Activated naive CD4-positive, alpha-beta T cell treated with Interleukin-2 at 50 U/mL for 16 hours (primary cell): ENCODE data around the gene FCER2.
"Not testable (repeated sequence)": the region's sequence is repeated elsewhere in the genome, so short reads cannot be mapped to it uniquely, and the experiment has no call there.

Experiments
- DNase-seq: peaks from one replicate; pipeline ENCODE4 v3.0.0-alpha.2; 2020

FCER2 gene, protein sequence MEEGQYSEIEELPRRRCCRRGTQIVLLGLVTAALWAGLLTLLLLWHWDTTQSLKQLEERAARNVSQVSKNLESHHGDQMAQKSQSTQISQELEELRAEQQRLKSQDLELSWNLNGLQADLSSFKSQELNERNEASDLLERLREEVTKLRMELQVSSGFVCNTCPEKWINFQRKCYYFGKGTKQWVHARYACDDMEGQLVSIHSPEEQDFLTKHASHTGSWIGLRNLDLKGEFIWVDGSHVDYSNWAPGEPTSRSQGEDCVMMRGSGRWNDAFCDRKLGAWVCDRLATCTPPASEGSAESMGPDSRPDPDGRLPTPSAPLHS

DNA sequence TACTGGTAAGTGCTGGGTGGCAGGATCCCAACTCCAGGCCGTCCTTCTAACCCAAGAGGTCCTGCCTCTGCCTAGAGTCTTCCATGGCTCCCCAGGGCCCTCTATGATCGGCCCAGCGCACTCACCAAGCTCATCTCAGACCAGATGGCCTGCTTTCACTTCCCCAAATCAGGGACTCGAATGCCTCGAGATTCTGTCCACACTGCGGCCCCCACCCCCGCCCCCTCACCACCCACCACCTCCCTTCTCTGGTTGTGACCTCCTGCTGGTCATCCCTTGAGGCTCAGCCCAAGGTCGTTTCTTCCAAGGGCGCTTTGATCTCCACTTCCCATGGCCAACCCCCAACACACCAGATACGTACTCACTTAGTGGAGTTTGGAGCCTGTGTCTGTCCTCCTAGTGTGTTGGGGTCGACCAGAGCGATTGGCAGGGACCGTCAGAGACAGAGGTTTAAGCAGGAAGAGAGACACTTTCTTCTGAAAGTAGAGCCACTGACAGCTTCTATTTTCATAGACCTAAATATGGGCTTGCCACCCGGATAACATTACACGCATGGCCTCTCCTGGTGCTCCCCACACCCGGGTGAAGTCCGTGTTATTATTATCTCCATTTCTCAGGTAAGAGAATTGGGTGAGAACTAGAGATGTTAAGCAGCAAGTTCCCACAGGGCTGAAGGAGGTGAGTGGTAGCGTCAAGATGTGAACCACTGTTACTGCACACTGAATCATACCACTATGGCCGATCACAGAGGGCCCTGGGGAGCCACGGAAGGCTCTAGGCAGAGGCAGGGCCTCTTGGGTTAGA is at the start of gene FCER2:
Gene FCER2, minus strand, starts transcription at position 478 of the 804 bp plus-strand sequence. CDS start 2,371 bp downstream, outside the sequence.
- DNase-seq: no peak

DNA sequence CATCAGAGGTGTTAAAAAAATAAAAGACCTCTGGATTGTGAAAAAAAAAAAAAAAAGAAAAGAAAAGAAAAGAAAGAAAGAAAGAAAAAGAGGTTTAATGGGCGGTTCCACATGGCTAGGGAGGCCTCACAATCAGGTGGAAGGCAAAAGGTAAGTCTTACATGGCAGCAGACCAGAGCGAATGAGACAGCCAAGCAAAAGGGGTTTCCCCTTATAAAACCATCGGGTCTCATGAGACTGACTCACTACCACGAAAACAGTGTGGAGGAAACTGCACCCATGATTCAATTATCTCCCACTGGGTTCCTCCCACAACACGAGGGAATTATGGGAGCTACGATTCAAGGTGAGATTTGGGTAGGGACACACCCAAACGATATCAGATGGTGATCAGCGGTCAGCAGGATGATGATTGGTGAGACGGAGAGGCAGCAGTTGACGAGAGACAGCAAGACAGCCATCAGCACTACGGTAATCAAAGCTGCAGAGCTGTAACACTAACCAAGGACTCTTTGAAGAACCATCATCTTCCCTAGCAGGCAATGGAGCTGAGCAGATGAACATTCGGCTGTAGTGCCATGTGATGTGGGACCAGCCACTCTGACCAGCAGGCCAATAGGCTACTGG is 49.3 kb upstream of the FCER2 start:
- DNase-seq: peak; percentile 53

DNA sequence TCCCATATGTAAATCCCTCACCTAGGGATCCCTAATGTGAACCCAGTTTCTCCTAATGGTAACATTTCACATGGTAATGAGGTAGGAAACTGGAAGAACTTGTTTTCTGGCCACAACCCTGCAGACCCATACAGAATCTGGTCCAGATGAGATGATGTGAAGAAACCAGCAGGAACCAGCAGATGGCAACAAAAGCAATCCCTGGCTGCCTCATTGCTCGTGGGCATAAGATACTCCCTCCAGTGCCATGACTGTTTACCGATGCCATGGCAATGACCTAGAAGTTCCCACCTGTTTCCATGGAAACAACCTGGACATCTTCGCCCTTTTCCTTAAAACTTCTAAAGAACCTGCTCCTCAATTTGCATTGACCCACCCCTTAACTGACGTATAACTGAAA is 46.8 kb upstream of the FCER2 start:
- DNase-seq: no peak

DNA sequence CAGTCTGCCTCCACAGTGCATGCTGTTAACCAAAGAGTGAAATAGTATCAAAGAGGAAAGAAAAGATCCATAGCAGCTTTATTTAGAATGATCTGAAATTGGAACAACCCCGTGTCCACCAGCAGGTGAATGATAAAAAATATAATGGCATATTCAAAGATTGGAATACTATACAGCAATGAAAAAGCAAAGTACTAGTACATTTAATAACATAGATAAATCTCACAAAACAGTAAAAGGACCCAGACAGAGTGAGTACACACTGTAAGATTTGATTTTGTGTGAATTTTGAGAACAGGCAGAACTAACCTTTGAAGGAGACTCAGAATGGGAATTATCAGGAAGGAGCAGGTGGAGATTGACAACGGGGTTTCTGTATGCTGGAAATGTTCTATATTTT is 46.2 kb upstream of the FCER2 start:
- no peak for DNase-seq

DNA sequence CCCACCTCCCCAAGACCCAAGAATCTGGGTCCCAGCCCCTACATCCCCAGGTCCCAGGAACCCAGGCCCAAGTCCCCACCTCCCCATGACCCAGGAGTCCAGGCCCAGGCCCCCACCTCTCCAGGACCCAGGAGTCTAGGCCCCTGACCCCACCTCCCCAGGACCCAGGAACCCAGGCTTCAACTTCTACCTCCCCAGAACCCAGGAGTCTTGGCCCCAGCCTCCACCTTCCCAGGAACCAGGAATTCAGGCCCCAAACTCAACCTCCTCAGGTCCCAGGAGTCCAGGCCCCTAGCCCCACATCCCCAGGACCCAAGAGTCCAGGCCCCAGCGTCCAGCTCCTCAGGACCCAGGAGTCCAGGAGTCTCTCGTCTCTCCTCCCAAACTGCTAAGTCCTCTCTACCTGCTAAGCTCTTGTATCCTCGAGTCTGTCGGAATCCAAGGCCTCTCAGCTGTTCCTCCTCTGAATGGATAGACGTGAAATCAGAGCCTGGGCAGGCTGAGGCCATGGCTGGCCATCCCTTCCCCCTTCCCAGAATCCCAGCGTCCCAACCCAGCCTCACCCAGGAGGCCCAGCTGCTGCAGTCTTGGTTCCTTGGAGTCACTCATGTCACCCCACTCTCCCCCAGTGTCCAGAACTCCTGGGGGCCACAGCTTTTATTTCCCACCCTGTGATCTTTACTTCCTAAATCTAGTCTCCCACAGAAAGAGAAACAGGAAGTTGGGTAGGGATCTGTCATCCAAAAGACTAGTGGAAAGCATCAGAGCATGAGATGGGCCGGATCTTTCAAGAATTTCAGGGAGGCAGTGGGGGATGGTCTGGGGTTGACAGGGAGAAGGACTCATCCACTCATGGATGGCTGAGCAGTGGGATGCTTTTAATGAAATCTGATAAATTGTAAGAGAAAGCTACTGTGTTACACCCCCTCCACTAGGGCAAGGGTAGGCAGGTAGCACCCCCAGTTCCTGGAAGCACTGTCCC is 45.3 kb upstream of the FCER2 start, which contains the start of gene CD209:
Gene CD209, minus strand, starts transcription at position 632 of the 982 bp plus-strand sequence. Its CDS starts 23 bp downstream, at position 609.
- DNase-seq: no peak

DNA sequence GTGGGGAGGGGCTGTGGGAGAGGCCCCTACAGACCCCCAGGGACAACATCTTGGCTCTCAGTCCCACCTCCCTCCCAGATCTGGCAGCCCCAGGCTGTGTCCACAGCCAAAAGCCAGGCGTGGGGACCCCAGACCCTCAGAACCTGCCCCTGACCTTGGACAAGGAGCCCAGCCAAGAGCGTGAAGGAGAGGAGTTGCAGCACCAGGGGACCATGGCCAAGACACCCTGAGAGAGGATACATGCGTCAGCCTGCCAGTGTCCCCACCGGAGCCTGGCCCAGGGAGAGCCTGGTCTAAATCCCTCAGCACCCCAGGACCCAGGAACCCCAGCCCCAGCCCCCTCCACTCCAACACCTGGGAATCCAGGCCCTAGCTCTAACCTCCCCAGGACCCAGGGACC is 44.4 kb upstream of the FCER2 start:
- not testable (repeated sequence) for DNase-seq

DNA sequence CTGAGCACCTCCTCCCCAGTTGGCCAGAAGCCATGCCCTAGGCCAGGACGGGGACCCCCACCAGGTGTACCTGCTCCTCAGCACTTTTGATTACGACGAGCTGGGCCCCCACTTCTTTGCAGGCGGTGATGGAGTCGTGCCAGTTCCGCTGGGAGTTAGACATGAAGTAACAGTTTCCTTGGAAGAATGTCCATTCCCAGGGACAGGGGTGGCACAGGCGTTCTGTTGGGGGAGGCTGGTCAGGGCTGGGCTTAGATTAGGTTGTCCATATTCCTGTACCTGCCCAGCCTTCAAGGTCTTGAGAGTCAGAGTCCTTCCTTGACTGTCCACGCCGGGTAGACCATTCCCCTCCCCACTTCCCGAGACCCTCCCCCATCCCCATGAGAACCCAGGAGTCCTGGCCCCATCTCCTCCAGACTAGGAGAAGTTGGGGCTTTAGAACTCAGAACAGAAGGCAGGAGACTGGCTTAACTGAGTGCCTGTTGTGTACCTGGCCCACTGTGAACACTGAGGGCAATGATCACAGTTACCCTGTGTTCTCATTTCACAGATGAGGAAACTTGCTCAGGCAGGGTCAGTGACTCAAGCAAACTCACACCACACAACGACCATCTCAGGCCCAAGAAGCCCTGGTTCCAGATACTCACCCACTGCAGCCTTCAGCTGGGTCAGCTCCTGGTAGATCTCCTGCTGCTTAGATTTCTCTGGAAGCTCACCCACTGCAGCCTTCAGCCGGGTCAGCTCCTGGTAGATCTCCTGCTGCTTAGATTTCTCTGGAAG is 43.1 kb upstream of the FCER2 start:
- no peak for DNase-seq

DNA sequence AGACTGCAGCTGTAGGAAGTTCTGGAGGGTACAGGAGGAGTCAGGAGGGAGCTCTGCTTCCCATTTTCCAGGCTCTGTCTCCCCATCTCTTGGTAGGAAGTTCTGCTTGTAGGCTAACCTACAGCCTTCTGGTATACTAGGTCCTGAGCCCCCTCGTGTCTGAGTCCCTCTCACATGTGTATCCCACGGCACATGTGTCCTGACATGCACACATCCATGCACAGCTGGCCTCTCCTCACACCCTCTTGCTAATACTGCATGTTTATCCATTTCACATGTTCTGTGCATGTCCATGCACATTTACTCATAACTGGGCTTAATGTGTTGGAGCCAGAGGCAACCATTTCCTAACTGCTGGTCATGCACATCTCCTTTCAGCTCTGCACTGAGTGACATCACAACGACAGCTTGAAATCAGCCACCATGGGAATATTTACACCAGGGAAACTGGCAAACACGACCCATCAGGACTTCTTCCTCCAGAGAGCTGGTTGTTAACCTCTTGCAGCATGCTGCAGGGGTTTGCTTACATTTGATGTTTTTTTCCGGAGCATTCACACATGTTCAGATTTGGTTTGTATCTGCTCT is 42.4 kb upstream of the FCER2 start:
- DNase-seq: no peak

DNA sequence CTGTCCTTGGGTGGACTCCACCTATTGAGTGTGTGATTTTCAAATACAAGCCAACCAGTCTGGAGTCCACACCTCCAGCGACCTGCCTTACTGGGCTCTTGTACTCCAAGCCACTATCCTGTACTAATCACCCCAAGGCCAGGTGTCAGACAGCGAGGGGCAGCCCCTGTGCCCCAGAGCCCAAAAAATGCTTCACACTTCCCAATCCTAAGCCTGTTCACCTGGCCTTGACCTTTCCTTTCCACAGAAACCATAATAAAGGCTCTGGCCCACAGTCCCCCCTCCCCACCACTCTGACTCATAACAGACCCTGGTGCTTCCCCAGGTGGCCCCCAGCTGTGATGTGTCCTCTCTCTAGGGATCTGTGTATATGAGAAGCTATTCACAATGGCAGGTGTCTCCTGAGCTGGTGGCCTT is 41.5 kb upstream of the FCER2 start:
- no peak for DNase-seq

DNA sequence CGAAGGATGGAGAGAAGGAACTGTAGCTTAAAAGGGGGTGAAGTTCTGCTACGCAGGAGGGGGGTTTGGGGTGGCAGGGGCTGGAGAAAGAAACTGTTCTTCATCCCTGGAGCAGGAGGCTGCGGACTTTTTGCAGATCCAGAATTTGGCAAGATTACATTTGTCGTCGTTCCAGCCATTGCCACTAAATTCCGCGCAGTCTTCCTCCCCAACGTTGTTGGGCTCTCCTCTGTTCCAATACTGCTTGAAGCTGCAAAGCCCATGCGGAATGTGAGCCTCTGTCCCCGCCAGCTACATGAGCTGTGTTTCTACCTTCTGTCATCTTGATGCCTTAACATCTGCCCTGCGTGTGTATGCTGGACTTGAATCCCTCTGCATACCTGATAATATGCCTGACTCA is 41.1 kb upstream of the FCER2 start:
- DNase-seq: no peak

DNA sequence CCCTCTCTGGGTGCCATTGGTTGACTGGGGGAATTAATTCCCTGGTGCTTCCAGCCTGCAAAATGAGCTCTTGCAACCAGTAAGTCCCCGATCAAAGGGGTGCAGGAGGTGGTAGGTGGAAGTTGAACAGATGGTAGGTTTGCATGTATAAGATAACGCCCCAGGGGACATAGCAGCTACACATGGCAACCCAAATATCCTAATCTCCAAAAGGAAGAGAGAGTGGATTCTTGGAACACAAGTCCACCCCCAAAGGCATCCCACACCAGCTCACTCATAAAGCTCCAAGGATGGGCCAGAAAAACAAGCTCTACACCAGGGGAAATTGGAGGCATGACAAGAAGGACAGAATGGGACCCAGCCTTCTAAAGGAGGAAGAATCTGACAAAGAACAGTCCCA is 40.6 kb upstream of the FCER2 start:
- DNase-seq: no peak

DNA sequence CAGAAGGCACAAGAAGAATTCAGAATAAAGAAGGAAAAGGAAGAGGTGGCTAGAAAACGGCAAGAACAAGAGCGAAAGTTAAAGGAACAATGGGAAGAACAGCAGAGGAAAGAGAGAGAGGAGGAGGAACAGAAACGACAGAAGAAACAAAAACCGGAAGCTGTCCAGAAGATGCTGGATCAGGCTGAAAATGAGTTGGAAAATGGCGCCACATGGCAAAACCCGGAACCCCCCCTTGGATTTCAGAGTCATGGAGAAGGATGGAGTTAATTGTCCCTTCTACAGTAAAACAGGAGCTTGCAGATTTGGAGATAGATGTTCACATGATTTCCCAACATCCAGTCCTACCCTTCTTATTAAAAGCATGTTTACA is 38.7 kb upstream of the FCER2 start:
- DNase-seq: no peak

DNA sequence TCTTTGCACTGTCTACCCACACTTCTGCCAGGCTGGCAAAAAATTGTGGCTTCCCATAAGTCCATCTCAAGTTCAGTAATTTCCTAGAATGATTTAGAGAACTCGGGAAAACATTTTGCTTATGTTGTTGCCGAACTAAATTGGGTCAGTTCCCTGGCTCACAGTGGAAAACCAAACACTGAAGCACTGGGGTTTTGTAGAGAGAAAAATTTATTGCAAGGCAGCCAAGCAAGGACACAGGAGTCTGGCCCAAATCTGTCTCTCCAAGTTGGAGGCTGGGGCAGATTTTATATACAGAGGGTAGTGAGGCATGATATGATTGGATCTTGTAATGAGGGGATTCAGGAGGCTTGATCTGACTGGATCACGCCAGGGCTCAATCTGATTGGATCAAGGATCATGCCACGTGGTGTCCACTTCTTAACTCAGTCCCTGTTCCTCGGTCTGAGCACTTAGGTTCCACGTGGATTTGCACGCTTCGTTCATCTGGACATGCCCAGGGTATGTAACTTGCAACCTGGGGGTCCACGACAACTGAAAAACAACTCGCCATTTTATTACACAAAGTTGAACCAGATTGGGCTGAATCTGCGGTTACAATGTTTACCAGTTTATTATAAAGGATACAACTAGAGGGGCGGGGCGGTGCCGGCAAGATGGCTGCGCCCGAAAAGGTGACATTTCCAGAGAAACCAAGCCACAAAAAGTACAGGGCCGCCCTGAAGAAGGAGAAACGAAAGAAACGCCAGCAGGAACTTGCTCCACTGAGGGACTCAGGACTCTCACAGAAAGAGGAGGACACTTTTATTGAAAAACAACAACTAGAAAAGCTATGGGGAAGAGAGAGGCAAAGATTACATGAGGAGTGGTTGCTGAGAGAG is 38.1 kb upstream of the FCER2 start:
- no peak for DNase-seq

DNA sequence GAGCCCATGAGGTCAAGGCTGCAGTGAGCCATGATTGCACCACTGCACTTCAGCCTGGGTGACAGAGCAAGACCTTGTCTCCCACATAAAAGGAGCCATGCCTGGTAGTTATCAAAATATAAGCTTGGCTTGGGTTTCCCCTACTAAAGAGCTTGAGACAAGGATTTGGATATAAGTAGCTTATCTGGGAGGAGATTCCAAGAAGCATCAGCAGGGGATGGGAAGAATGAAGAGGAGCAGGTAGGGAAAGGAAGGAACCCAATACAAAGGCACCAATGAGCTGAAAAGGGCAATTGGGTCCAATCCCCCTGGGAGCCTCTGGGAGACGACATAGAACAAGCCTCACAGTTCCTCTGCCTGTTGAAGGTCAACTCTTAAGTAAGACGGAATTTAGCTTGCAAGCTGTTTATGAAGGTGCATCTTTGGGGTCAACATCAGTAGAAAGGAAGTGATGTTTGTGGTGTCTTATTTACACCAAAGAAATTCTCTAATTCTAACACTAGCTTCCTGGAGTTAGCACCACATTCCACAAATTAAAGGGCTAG is 37.4 kb upstream of the FCER2 start:
- no peak for DNase-seq

DNA sequence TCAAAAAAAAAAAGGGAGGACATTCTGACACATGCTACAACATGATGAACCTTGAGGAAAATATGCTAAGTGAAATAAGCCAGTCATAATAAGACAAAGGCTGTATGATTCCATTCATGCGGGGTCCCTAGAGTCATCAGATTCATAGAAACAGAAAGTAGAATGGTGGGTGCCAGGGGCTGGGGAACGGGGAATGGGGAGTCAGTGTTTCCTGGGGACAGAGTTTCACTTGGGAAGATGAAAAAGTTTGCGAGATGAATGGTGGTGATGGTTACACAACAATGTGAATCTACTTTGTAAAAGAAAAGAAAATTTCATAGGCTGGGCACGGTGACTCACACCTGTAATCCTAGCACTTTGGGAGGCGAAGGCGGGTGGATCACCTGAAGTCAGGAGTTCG is 36.1 kb upstream of the FCER2 start:
- DNase-seq: peak; percentile 50

DNA sequence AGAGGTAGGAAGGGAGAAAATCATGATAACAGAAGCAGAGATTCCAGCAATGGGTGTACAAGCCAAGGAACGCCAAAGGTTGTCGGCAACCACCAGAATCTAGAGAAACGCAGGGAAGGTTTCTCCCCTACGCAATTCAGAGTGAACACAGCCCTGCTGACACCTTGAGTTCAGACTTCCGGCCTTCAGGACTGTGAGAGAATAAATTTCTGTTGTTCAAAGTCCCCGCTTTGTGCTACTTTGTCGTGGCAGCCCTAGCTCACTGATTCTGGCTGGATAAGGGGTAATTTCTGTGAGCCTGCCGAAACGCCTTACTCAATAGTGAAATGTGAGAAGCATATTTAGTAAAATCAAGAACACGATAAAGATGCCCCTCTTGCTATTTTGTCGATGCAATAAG is 35.3 kb upstream of the FCER2 start:
- DNase-seq: no peak

DNA sequence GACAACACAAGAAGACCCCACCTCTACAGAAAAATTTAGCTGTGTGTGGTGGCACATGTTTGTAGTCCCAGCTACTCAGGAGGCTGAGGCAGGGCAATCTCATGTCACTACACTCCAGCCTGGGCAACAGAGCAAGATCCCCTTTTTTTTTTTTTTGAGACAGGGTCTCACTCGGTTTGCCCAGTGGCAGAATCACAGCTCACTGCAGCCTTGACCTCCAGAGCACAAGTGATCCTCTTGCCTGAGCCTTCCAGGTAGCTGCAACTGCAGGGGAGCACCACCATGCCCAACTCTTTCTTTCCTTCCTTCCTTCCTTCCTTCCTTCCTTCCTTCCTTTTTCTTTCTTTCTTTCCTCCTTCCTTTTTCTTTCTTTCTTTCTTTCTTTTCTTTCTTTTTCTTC is 34.2 kb upstream of the FCER2 start:
- DNase-seq: no peak

DNA sequence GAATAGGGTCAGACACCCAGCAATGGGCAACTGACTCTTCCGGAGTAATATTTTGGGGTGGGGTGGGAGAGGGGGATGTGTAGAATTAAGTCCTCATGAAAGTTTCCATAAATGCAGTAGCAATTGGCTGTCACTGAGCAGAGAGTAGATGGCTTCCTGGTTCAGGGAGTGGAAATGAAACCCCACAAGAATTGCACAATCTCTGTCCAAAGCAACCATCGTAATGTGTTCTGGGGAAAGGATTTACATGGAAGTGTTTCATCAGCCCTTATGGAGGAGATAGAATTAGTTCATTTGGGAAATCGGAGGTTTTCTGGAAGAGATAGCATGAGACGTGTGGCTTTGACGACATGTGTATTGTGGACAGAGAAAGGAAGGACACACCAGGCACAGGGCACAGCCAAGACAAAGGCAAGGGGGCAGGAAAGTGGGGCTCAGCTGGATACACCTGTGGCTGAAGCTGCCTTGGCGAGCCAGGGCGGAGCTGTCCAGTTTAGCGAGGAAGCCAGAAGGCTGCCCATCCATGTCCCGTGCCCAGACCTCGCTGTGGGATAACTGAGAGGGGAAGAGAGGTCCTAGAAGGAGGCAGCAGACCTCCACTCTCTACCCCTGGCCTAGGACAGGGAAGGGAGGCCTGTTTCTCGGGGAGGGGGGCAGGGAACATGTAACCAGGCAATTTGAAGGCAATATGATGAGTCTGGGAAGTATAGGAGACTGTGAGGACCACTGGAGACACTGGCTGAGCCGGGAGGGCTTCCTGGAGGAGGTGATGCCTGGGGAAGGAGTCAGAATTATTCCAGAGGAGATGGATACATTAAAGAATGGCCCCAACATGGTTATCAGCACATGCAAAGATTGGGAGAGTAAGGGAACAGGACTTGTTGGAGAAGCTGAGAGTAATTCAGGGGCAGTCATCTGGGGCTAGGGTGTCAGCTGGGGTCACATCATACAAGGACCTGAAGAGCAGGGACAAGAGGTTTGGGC is 32.6 kb upstream of the FCER2 start:
- DNase-seq: no peak

DNA sequence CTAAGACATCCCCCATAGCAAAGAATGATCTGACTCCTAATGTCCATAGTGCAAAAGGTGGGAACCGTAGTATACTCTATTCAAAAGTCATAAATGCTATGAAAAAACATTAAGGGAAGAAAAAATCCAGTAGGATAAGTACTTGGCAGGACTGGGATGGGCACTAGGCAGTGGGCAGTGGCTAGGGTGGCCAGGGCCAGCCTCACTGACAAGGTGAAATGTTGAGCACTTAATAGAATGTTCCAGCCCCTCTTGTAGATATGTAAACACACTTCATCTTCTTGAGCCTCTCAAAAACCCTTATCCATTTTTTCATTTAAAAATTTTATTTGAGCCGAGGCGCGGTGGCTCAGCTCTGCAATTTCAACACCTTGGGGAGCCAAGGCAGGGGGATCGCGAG is 31.4 kb upstream of the FCER2 start:
- no peak for DNase-seq
